DOHH2 (cell line): ENCODE results near the gene HIVEP3.

Experiments used
- CTCF ChIP-seq: fragments of 200-600 bp; sonication (generic); IDR thresholded peaks from one replicate; pipeline ENCODE4 v1.5.1; 2014; ENCODE audit warnings: antibody characterized with exemption, mild to moderate bottlenecking, low read depth, low read length; ENCODE audit not compliant: poor library complexity, severe bottlenecking
- EZH2phosphoT487 ChIP-seq: fragments of 200-600 bp; sonication (generic); IDR thresholded peaks from 2 replicates; pipeline ENCODE4 v1.6.1; 2017; ENCODE audit warnings: borderline replicate concordance, mild to moderate bottlenecking, antibody characterized with exemption, low read length, moderate library complexity, mixed read lengths

- no peak for TF ChIP-seq CTCF
- no peak for TF ChIP-seq EZH2phosphoT487
Observed at GRCh38 chr1:41546833-41547135, 371.9 kb downstream of the HIVEP3 start.
